Duodenal mucosa (tissue), 2 donors: Measurements from ENCODE around the gene ADAM10.
A peak's percentile ranks its signal among the peaks of the same experiment; 100 is the strongest.

Source experiments
- H3K27ac ChIP-seq: one replicate; pipeline ENCODE4 v1.7.0; 2013; ENCODE audit warnings: low read depth, low read length
- H3K27me3 ChIP-seq, 2 donors: one replicate each; pipeline ENCODE4 v1.7.0; 2013; ENCODE audit warnings: low read length in 2 of 2, control low read depth in 1 of 2; ENCODE audit not compliant: insufficient read depth in 2 of 2, control insufficient read depth in 1 of 2
- H3K36me3 ChIP-seq, 2 donors: one replicate each; pipeline ENCODE4 v1.7.0; 2013; ENCODE audit warnings: low read length in 2 of 2, control low read depth in 1 of 2; ENCODE audit not compliant: insufficient read depth in 2 of 2, control insufficient read depth in 1 of 2
- H3K4me1 ChIP-seq, 2 donors: one replicate each; pipeline ENCODE4 v1.7.0; 2013; ENCODE audit warnings: low read length in 2 of 2, control low read depth in 1 of 2; ENCODE audit not compliant: insufficient read depth in 2 of 2, control insufficient read depth in 1 of 2
- H3K4me3 ChIP-seq, 2 donors: one replicate each; pipeline ENCODE4 v1.7.0; 2013; ENCODE audit warnings: low read length in 2 of 2, low read depth in 1 of 2
- H3K9ac ChIP-seq, 2 donors: one replicate each; pipeline ENCODE4 v1.7.0; 2013; ENCODE audit warnings: low read length in 2 of 2, low read depth in 1 of 2
- H3K9me3 ChIP-seq, 2 donors: one replicate each; pipeline ENCODE4 v1.7.0; 2013; ENCODE audit warnings: low read length in 2 of 2, control low read depth in 1 of 2; ENCODE audit not compliant: control insufficient read depth in 1 of 2

ADAM10 gene

GRCh38 chr15:58558777-58559176 lies 190.7 kb downstream of the ADAM10 start:
- Histone ChIP-seq H3K4me3 (no peak overlapping the region), H3K9me3 (no peaks in the 10 kb centered on the region), H3K36me3 (no peaks in the 10 kb centered on the region), H3K27me3 (no peaks in the 10 kb centered on the region), H3K27ac (no peak overlapping the region), H3K9ac (no peak overlapping the region), H3K4me1 (peaks cover 7 to 12% of the 10 kb centered on the region in 2 donors)

- H3K9me3 ChIP-seq = no peaks in the 10 kb centered on the region
- no peak overlapping the region for H3K4me3 ChIP-seq
- no peaks in the 10 kb centered on the region for H3K36me3 ChIP-seq
- peaks cover 21 to 26% of the 10 kb centered on the region in 2 donors for H3K4me1 ChIP-seq
- no peak overlapping the region for H3K27ac ChIP-seq
- H3K9ac ChIP-seq = no peak overlapping the region
- no peaks in the 10 kb centered on the region for H3K27me3 ChIP-seq
Observed at GRCh38 chr15:58556541-58556940, 193.0 kb downstream of the ADAM10 start.

- peaks cover 26 to 28% of the 10 kb centered on the region in 2 donors for H3K4me1 ChIP-seq
- no peaks in the 10 kb centered on the region for H3K9me3 ChIP-seq
- no peaks in the 10 kb centered on the region for H3K36me3 ChIP-seq
- H3K27me3 ChIP-seq = no peaks in the 10 kb centered on the region
- no peak overlapping the region for H3K9ac ChIP-seq
- no peak overlapping the region for H3K4me3 ChIP-seq
- no peak overlapping the region for H3K27ac ChIP-seq
Observed at GRCh38 chr15:58556028-58556361, 193.5 kb downstream of the ADAM10 start.

GRCh38 chr15:58555162-58556027 lies 194.1 kb downstream of the ADAM10 start:
- H3K36me3 ChIP-seq = no peaks in the 10 kb centered on the region
- H3K9ac ChIP-seq = peak overlapping the region in 1 of 2 donors; percentile 16
- no peaks in the 10 kb centered on the region for H3K27me3 ChIP-seq
- no peak overlapping the region for H3K27ac ChIP-seq
- H3K9me3 ChIP-seq = no peaks in the 10 kb centered on the region
- peaks cover 26 to 28% of the 10 kb centered on the region in 2 donors for H3K4me1 ChIP-seq
- no peak overlapping the region for H3K4me3 ChIP-seq

GRCh38 chr15:58554758-58555157 lies 194.7 kb downstream of the ADAM10 start:
- no peaks in the 10 kb centered on the region for H3K9me3 ChIP-seq
- no peak overlapping the region for H3K27ac ChIP-seq
- H3K4me3 ChIP-seq = no peak overlapping the region
- H3K9ac ChIP-seq = no peak overlapping the region
- H3K4me1 ChIP-seq = peaks cover 26 to 28% of the 10 kb centered on the region in 2 donors
- H3K36me3 ChIP-seq = no peaks in the 10 kb centered on the region
- H3K27me3 ChIP-seq = no peaks in the 10 kb centered on the region

GRCh38 chr15:58553365-58553918 lies 196.1 kb downstream of the ADAM10 start:
- Histone ChIP-seq H3K36me3 (no peaks in the 10 kb centered on the region), H3K27me3 (no peaks in the 10 kb centered on the region), H3K27ac (no peak overlapping the region), H3K4me1 (peaks cover 28 to 29% of the 10 kb centered on the region in 2 donors), H3K4me3 (no peak overlapping the region), H3K9me3 (no peaks in the 10 kb centered on the region), H3K9ac (no peak overlapping the region)

GRCh38 chr15:58552505-58553364 lies 196.8 kb downstream of the ADAM10 start:
- Histone ChIP-seq H3K9me3 (no peaks in the 10 kb centered on the region), H3K4me3 (peak overlapping the region; percentile 0 to 34), H3K27ac (no peak overlapping the region), H3K4me1 (peaks cover 28 to 29% of the 10 kb centered on the region in 2 donors), H3K9ac (no peak overlapping the region), H3K36me3 (no peaks in the 10 kb centered on the region), H3K27me3 (no peaks in the 10 kb centered on the region)

- Histone ChIP-seq H3K9ac (peak overlapping the region; percentile 52 to 57), H3K9me3 (no peaks in the 10 kb centered on the region), H3K27ac (peak overlapping the region; percentile 15), H3K27me3 (no peaks in the 10 kb centered on the region), H3K4me3 (peak overlapping the region; percentile 23 to 34), H3K36me3 (no peaks in the 10 kb centered on the region), H3K4me1 (peaks cover 28 to 29% of the 10 kb centered on the region in 2 donors)
Observed at GRCh38 chr15:58551764-58552504, 197.6 kb downstream of the ADAM10 start.

GRCh38 chr15:58551084-58551763 lies 198.3 kb downstream of the ADAM10 start:
- Histone ChIP-seq H3K36me3 (no peaks in the 10 kb centered on the region), H3K9ac (peak overlapping the region in 1 of 2 donors; percentile 52), H3K4me1 (peaks cover 28 to 29% of the 10 kb centered on the region in 2 donors), H3K27me3 (no peaks in the 10 kb centered on the region), H3K27ac (no peak overlapping the region), H3K4me3 (peak overlapping the region in 1 of 2 donors; percentile 34), H3K9me3 (no peaks in the 10 kb centered on the region)
